B cell (primary cell): Measurements from ENCODE around the gene HLCS.
"Not testable (repeated sequence)": the region's sequence is repeated elsewhere in the genome, so short reads cannot be mapped to it uniquely, and the experiment has no call there.

ENCODE experiments used
- EZH2 ChIP-seq: IDR thresholded peaks from 2 replicates; pipeline ENCODE4 v1.6.1; 2012; ENCODE audit warnings: borderline replicate concordance, low read depth, mild to moderate bottlenecking, moderate library complexity, low read length; ENCODE audit not compliant: insufficient read depth, poor library complexity, severe bottlenecking
- TF ChIP-seq, protein P1 (sequence below): fragments of 200-600 bp; IDR thresholded peaks from one replicate; pipeline ENCODE4 v1.8.0; 2022; ENCODE audit warnings: antibody characterized with exemption, mild to moderate bottlenecking

DNA sequence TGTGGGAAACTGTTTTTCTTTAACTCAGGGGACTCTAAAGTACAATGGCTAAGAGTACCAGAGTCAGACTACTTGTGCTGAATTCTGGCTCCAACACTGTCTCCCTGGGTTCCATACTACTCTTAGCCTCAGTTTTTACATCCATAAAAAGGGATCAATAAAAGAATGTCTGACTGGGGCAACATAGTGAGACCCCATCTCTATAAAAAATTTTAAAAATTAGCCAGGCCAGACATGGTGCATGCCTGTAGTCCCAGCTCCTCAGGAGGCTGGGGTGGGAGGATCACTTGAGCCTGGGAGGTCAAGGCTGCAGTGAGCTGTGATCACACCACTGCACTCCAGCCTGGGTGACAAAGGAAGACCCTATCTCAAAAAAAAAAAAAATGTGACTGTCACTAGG, 150.4 kb downstream of the HLCS start:
- TF ChIP-seq, protein P1, sequence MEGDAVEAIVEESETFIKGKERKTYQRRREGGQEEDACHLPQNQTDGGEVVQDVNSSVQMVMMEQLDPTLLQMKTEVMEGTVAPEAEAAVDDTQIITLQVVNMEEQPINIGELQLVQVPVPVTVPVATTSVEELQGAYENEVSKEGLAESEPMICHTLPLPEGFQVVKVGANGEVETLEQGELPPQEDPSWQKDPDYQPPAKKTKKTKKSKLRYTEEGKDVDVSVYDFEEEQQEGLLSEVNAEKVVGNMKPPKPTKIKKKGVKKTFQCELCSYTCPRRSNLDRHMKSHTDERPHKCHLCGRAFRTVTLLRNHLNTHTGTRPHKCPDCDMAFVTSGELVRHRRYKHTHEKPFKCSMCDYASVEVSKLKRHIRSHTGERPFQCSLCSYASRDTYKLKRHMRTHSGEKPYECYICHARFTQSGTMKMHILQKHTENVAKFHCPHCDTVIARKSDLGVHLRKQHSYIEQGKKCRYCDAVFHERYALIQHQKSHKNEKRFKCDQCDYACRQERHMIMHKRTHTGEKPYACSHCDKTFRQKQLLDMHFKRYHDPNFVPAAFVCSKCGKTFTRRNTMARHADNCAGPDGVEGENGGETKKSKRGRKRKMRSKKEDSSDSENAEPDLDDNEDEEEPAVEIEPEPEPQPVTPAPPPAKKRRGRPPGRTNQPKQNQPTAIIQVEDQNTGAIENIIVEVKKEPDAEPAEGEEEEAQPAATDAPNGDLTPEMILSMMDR = not testable (repeated sequence)
- TF ChIP-seq EZH2 = not testable (repeated sequence)
